ENCODE results near the gene NFATC1. TPM values are rescaled to one million over a fixed set of nuclear protein-coding genes. Genes with fewer than 3 reads are reported as not detected.

The NFATC1 gene
- total RNA-seq, 1 donor from 2014 or later, result 8.1 TPM

DNA sequence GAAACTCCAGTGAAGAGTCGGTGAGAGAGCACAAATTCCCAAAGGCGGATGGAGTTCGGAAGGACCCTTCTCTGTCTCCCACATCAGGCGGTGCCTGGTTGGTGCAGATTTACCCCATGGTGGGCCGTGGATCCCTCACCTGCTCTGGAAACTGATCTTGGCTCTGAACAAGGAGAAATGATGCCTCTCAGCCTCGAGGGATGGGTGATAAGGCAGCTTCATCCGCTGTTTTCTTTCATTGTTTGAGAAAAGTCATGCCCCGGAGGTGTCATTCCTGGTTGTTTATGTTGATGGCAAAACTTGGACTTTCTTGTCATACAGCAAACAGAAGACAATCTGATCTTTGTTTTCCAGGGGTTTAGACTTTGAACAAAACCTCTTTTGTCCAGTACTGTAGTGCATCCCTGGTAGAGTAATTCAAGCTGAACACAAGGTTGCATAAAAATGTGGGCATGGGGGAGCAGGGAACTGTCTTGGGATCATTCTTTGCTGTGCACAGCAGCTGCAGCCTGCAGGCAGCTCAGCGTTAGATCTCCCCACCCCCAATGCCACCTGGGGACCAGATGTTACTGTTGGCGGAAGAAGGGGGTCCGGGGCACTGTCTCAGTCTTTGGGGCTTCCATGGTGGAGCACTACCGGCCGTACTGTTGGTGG is 81.3 kb downstream of the NFATC1 start:
- H3K36me3 Mint-ChIP-seq (ENCODE audit: unreplicated experiment), result peaks cover 2% of the 10 kb centered on the region
- no peaks in the 10 kb centered on the region for H3K4me1 Mint-ChIP-seq (ENCODE audit: unreplicated experiment)
- TF ChIP-seq, protein P1, sequence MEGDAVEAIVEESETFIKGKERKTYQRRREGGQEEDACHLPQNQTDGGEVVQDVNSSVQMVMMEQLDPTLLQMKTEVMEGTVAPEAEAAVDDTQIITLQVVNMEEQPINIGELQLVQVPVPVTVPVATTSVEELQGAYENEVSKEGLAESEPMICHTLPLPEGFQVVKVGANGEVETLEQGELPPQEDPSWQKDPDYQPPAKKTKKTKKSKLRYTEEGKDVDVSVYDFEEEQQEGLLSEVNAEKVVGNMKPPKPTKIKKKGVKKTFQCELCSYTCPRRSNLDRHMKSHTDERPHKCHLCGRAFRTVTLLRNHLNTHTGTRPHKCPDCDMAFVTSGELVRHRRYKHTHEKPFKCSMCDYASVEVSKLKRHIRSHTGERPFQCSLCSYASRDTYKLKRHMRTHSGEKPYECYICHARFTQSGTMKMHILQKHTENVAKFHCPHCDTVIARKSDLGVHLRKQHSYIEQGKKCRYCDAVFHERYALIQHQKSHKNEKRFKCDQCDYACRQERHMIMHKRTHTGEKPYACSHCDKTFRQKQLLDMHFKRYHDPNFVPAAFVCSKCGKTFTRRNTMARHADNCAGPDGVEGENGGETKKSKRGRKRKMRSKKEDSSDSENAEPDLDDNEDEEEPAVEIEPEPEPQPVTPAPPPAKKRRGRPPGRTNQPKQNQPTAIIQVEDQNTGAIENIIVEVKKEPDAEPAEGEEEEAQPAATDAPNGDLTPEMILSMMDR (IDR thresholded peaks at IDR 0.05), result no peak
- DNase-seq (ENCODE audit: extremely low spot score, unreplicated experiment), result no peak
- no peaks in the 10 kb centered on the region for H3K9me3 Mint-ChIP-seq (ENCODE audit: unreplicated experiment)
- no peak overlapping the region for H3K4me3 Mint-ChIP-seq (ENCODE audit: unreplicated experiment)
- H3K27me3 Mint-ChIP-seq (ENCODE audit: unreplicated experiment), result no peaks in the 10 kb centered on the region
- no peak overlapping the region for H3K27ac Mint-ChIP-seq (ENCODE audit: unreplicated experiment)

DNA sequence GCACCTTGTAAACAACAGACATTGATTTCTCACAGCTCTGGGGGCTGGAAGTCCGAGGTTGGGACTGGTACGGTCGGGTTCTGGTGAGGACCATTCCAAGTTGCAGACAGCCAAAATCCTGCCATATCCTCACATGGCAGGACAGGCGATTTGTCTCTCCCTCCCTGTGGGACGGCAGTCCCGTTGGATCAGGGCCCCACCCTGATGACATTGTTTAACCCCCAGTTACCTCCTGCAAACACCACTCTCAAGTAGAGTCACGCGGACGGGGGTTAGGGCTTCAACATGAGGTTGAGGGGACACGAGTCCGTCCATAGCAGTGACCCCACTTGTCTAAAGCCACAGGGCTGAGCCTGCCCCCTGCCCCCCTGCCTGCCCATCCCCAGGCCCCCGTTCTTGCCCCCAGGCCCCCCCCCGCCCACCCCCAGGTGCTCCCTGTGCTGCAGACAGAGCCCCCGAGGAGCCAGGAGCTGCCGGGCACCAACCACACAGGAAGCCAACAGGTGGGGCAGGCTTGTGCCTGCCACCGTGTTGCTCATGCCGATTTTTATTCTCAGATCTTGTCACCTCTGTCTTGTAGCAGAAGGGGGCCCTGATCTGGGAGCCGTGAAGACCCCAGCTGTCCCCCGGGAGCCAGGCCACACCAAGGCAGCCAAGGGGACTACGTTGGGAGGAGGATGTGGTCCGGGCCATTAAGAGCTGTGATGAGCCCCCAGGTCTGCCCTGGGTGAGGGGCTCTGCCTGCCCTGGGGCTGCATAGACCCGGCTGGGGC is 82.2 kb downstream of the NFATC1 start:
- Mint-ChIP-seq H3K4me3 (ENCODE audit: unreplicated experiment) (no peak overlapping the region), H3K27ac (ENCODE audit: unreplicated experiment) (no peak overlapping the region), H3K36me3 (ENCODE audit: unreplicated experiment) (peaks cover 2% of the 10 kb centered on the region), H3K4me1 (ENCODE audit: unreplicated experiment) (no peaks in the 10 kb centered on the region), H3K27me3 (ENCODE audit: unreplicated experiment) (no peaks in the 10 kb centered on the region), H3K9me3 (ENCODE audit: unreplicated experiment) (no peaks in the 10 kb centered on the region)
- no peak for DNase-seq (ENCODE audit: extremely low spot score, unreplicated experiment)
- TF ChIP-seq, protein P1 (IDR thresholded peaks at IDR 0.05), result no peak

DNA sequence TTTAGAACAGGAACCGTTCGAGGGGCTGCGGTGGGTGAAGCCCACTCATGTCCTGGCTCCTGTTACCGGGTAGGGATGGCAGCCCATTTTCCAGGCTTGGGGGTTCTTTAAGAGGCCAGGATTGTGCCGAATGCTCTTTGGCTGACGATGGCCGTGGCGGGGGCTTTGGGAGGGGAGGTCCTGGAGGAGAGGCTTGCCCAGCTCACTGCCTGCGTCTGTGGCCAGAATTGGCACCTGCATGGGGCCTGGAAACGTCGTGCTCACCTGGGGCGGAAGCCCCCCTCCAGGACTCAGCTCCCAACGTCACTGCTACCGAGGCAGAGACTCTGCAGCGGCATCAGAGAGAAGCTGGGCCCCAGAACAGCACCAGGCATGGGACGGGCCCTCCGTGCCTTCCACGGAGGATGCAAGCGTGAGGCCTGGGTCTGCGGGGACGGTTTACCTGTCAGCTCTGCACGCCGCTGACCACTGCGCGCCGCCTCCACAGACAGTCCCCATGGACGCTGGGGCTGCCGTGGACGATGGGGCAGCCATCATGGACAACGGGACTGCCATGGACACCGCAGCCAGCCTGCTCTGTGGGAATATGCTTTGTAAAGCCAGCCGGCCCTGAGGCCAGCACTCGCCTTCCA is 82.9 kb downstream of the NFATC1 start:
- Mint-ChIP-seq H3K4me1 (ENCODE audit: unreplicated experiment) (no peaks in the 10 kb centered on the region), H3K36me3 (ENCODE audit: unreplicated experiment) (no peaks in the 10 kb centered on the region), H3K4me3 (ENCODE audit: unreplicated experiment) (no peak overlapping the region), H3K27me3 (ENCODE audit: unreplicated experiment) (no peaks in the 10 kb centered on the region), H3K27ac (ENCODE audit: unreplicated experiment) (no peak overlapping the region), H3K9me3 (ENCODE audit: unreplicated experiment) (no peaks in the 10 kb centered on the region)
- DNase-seq (ENCODE audit: extremely low spot score, unreplicated experiment), result no peak
- TF ChIP-seq, protein P1 (IDR thresholded peaks at IDR 0.05), result no peak

DNA sequence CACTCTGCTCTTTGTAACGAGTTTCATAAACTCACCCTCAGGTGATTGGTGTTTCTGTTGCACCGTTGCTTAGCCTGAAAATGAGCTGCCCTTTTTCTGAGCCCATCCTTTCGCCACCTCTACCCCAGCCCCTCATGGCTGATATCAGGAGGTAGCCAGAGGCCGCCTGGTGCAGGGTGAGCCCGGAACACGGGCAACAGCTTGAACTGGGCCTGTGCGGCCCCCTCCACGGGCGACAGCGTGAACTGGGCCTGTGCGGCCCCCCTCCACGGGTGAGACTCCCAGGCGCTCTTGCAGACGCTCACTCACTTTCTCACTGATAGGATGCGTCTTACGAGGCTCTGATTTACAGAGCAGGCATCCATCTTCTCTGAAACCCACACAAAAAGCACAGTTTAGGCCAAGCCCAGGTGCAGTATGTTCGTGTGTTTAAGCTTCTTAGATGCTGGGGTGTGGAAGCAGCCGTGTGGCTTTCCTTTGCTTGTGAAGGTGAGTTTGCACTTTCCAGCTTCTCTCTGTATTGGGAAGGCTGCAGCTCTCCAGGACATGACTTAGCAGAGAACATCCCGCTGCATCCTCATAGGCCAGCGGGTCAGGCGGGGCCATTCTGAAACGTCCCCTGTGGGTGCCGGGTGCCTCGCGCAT is 83.5 kb downstream of the NFATC1 start:
- DNase-seq (ENCODE audit: extremely low spot score, unreplicated experiment), result no peak
- H3K9me3 Mint-ChIP-seq (ENCODE audit: unreplicated experiment), result no peaks in the 10 kb centered on the region
- H3K27ac Mint-ChIP-seq (ENCODE audit: unreplicated experiment), result no peak overlapping the region
- H3K4me3 Mint-ChIP-seq (ENCODE audit: unreplicated experiment), result no peak overlapping the region
- H3K27me3 Mint-ChIP-seq (ENCODE audit: unreplicated experiment), result no peaks in the 10 kb centered on the region
- TF ChIP-seq, protein P1 (IDR thresholded peaks at IDR 0.05), result no peak
- peaks cover 3% of the 10 kb centered on the region for H3K4me1 Mint-ChIP-seq (ENCODE audit: unreplicated experiment)
- H3K36me3 Mint-ChIP-seq (ENCODE audit: unreplicated experiment), result no peaks in the 10 kb centered on the region

Measured in osteocyte (in vitro differentiated cells).